Sigmoid colon (tissue), 4 donors: ENCODE measurements around the gene ATXN3.

Source experiments
- EP300 ChIP-seq, 4 donors: sonication (generic); formaldehyde crosslinking; IDR thresholded peaks; one replicate each; pipeline ENCODE4 v1.6.1; 2017; ENCODE audit warnings: antibody characterized with exemption in 4 of 4
- POLR2A ChIP-seq, 2 donors: fragments of 450-650 bp; IDR thresholded peaks; one replicate each; pipeline ENCODE4 v1.6.1; 2016; ENCODE audit warnings: antibody characterized with exemption in 2 of 2, mild to moderate bottlenecking in 2 of 2, moderate library complexity in 2 of 2
- POLR2AphosphoS5 ChIP-seq, 4 donors: sonication (generic); formaldehyde crosslinking; IDR thresholded peaks; one replicate each; pipeline ENCODE4 v1.6.1; 2017; ENCODE audit warnings: antibody characterized with exemption in 4 of 4
- TF ChIP-seq, protein P1 (sequence below), 4 experiments: fragments of 450-650 bp in 3 of 4; fragments of 200-600 bp in 1 of 4; IDR thresholded peaks; one replicate each; pipeline ENCODE4 v1.5.1; 2016 to 2019; ENCODE audit warnings: antibody characterized with exemption in 4 of 4, mild to moderate bottlenecking in 3 of 4, moderate library complexity in 2 of 4

DNA sequence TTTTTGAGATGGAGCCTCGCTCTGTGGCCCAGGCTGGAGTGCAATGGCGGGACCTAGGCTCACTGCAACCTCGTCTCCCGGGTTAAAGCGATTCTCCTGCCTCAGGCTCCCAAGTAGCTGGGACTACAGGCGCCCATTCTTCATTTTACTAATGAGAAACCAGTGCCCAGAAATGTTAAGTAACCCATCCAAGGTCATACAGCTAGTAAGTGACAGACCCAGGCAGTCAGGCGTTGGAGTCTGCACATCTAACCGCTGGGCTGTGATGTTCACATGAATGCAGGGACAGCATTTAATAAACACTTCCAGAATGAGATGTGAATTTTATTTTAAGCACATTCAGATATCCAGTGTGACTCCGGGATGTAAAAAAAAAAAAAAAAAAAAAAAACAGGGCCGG is 65.2 kb downstream of the ATXN3 start:
- TF ChIP-seq, protein P1, sequence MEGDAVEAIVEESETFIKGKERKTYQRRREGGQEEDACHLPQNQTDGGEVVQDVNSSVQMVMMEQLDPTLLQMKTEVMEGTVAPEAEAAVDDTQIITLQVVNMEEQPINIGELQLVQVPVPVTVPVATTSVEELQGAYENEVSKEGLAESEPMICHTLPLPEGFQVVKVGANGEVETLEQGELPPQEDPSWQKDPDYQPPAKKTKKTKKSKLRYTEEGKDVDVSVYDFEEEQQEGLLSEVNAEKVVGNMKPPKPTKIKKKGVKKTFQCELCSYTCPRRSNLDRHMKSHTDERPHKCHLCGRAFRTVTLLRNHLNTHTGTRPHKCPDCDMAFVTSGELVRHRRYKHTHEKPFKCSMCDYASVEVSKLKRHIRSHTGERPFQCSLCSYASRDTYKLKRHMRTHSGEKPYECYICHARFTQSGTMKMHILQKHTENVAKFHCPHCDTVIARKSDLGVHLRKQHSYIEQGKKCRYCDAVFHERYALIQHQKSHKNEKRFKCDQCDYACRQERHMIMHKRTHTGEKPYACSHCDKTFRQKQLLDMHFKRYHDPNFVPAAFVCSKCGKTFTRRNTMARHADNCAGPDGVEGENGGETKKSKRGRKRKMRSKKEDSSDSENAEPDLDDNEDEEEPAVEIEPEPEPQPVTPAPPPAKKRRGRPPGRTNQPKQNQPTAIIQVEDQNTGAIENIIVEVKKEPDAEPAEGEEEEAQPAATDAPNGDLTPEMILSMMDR (IDR thresholded peaks at IDR 0.05), result no peak
- TF ChIP-seq POLR2A (IDR thresholded peaks at IDR 0.05) (no peak), EP300 (IDR thresholded peaks at IDR 0.05) (no peak), POLR2AphosphoS5 (IDR thresholded peaks at IDR 0.05) (no peak)
